Ectodermal cell (in vitro differentiated cells): ENCODE measurements around the gene MAP2K2.
"Not testable (repeated sequence)": the region's sequence is repeated elsewhere in the genome, so short reads cannot be mapped to it uniquely, and the experiment has no call there.

Experiments used
- H3K27ac ChIP-seq: 2 replicates; pipeline ENCODE4 v1.7.0; 2013; ENCODE audit warnings: mild to moderate bottlenecking, low read depth, low read length; ENCODE audit not compliant: insufficient read depth, poor library complexity, severe bottlenecking
- H3K27me3 ChIP-seq: 2 replicates; pipeline ENCODE4 v1.7.0; 2013; ENCODE audit warnings: mild to moderate bottlenecking, low read length; ENCODE audit not compliant: insufficient read depth, control insufficient read depth, poor library complexity, severe bottlenecking
- H3K36me3 ChIP-seq: one replicate; pipeline ENCODE4 v1.7.0; 2013; ENCODE audit warnings: low read length; ENCODE audit not compliant: control insufficient read depth, insufficient read depth
- H3K4me1 ChIP-seq: one replicate; pipeline ENCODE4 v1.7.0; 2013; ENCODE audit warnings: low read length; ENCODE audit not compliant: control insufficient read depth, insufficient read depth
- H3K4me3 ChIP-seq: 2 replicates; pipeline ENCODE4 v1.7.0; 2013; ENCODE audit warnings: low read depth, low read length, control low read depth; ENCODE audit not compliant: insufficient read depth
- H3K9me3 ChIP-seq: 2 replicates; pipeline ENCODE4 v1.7.0; 2013; ENCODE audit warnings: mild to moderate bottlenecking, low read length, moderate library complexity; ENCODE audit not compliant: control insufficient read depth
- WGBS, 2 experiments: methylation state at CpG; one replicate each; pipeline ENCODE4 v1.1.7; 2013; ENCODE audit warnings: missing lambda C conversion rate in 2 of 2; 5-methylcytosine and 5-hydroxymethylcytosine counted together

MAP2K2 gene

GRCh38 chr19:4130744-4131438 is 7.0 kb upstream of the MAP2K2 start:
- no peak overlapping the region for H3K4me3 ChIP-seq
- WGBS, 2 experiments = 77 to 79% methylated on average over 8 of the region's 8 CpGs
- no peaks in the 10 kb centered on the region for H3K36me3 ChIP-seq
- no peaks in the 10 kb centered on the region for H3K9me3 ChIP-seq
- H3K27ac ChIP-seq = no peak overlapping the region
- no peaks in the 10 kb centered on the region for H3K4me1 ChIP-seq
- H3K27me3 ChIP-seq = no peaks in the 10 kb centered on the region

- not testable (repeated sequence) for H3K4me3 ChIP-seq, H3K4me1 ChIP-seq, H3K27ac ChIP-seq, H3K36me3 ChIP-seq, H3K27me3 ChIP-seq, H3K9me3 ChIP-seq
- WGBS, 2 experiments = 90 to 95% methylated on average over 7 of the region's 7 CpGs
Observed at GRCh38 chr19:4129050-4129449, 5.1 kb upstream of the MAP2K2 start.

- not testable (repeated sequence) for H3K4me1 ChIP-seq, H3K27ac ChIP-seq, H3K9me3 ChIP-seq, H3K27me3 ChIP-seq, H3K4me3 ChIP-seq, H3K36me3 ChIP-seq
- 88 to 89% methylated on average over 4 of the region's 4 CpGs for WGBS, 2 experiments
Observed at GRCh38 chr19:4127322-4127721, 3.4 kb upstream of the MAP2K2 start.

- no peaks in the 10 kb centered on the region for H3K9me3 ChIP-seq
- H3K4me3 ChIP-seq = peak overlapping the region; percentile 75
- H3K27me3 ChIP-seq = no peaks in the 10 kb centered on the region
- no peaks in the 10 kb centered on the region for H3K36me3 ChIP-seq
- 49 to 53% methylated on average over 8 of the region's 8 CpGs for WGBS, 2 experiments
- H3K27ac ChIP-seq = no peak overlapping the region
- H3K4me1 ChIP-seq = no peaks in the 10 kb centered on the region
Observed at GRCh38 chr19:4124638-4125037, 716 bp upstream of the MAP2K2 start.

- Histone ChIP-seq H3K4me3 (peak overlapping the region; percentile 75), H3K27ac (no peak overlapping the region), H3K9me3 (no peaks in the 10 kb centered on the region), H3K27me3 (no peaks in the 10 kb centered on the region), H3K36me3 (peaks cover 3% of the 10 kb centered on the region), H3K4me1 (no peaks in the 10 kb centered on the region)
- 82 to 85% methylated on average over 5 of the region's 5 CpGs for WGBS, 2 experiments
Observed at GRCh38 chr19:4122480-4122879, 1.4 kb downstream of the MAP2K2 start.

GRCh38 chr19:4121815-4122214 is 2.1 kb downstream of the MAP2K2 start:
- Histone ChIP-seq H3K4me1 (no peaks in the 10 kb centered on the region), H3K27me3 (no peaks in the 10 kb centered on the region), H3K27ac (no peak overlapping the region), H3K4me3 (no peak overlapping the region), H3K9me3 (no peaks in the 10 kb centered on the region), H3K36me3 (peaks cover 6% of the 10 kb centered on the region)
- WGBS, 2 experiments = 92% methylated on average over 4 of the region's 4 CpGs

GRCh38 chr19:4121273-4121612 is 2.7 kb downstream of the MAP2K2 start:
- no peaks in the 10 kb centered on the region for H3K9me3 ChIP-seq
- peaks cover 7% of the 10 kb centered on the region for H3K36me3 ChIP-seq
- no peaks in the 10 kb centered on the region for H3K4me1 ChIP-seq
- WGBS, 2 experiments = 95 to 96% methylated on average over 4 of the region's 5 CpGs
- no peak overlapping the region for H3K4me3 ChIP-seq
- H3K27me3 ChIP-seq = no peaks in the 10 kb centered on the region
- no peak overlapping the region for H3K27ac ChIP-seq

GRCh38 chr19:4120559-4121272 is 3.2 kb downstream of the MAP2K2 start:
- Histone ChIP-seq H3K27me3 (no peaks in the 10 kb centered on the region), H3K4me1 (no peaks in the 10 kb centered on the region), H3K27ac (no peak overlapping the region), H3K9me3 (no peaks in the 10 kb centered on the region), H3K4me3 (no peak overlapping the region), H3K36me3 (peaks cover 11% of the 10 kb centered on the region)
- WGBS, 2 experiments = 95 to 97% methylated on average over 21 of the region's 21 CpGs

GRCh38 chr19:4119763-4120162 is 4.2 kb downstream of the MAP2K2 start:
- H3K9me3 ChIP-seq = no peaks in the 10 kb centered on the region
- no peaks in the 10 kb centered on the region for H3K27me3 ChIP-seq
- no peak overlapping the region for H3K4me3 ChIP-seq
- H3K27ac ChIP-seq = no peak overlapping the region
- no peaks in the 10 kb centered on the region for H3K4me1 ChIP-seq
- peaks cover 21% of the 10 kb centered on the region for H3K36me3 ChIP-seq
- 93 to 95% methylated on average over 13 of the region's 13 CpGs for WGBS, 2 experiments

GRCh38 chr19:4115818-4116385 is 8.0 kb downstream of the MAP2K2 start:
- no peak overlapping the region for H3K27ac ChIP-seq
- H3K4me3 ChIP-seq = no peak overlapping the region
- no peaks in the 10 kb centered on the region for H3K4me1 ChIP-seq
- peaks cover 43% of the 10 kb centered on the region for H3K36me3 ChIP-seq
- no peaks in the 10 kb centered on the region for H3K27me3 ChIP-seq
- H3K9me3 ChIP-seq = no peaks in the 10 kb centered on the region
- WGBS, 2 experiments = 92 to 95% methylated on average over 13 of the region's 13 CpGs
